MM.1S (cell line): ENCODE data around the gene CCNB1.

Experiments
- DNase-seq: peaks from one replicate; pipeline ENCODE4 v3.0.0-alpha.2; 2015
- H2AFZ ChIP-seq: fragments of 300-600 bp; sonication (generic); 2 replicates; pipeline ENCODE4 v1.6.0; 2016; ENCODE audit warnings: antibody characterized with exemption, low read length
- H3F3A ChIP-seq: fragments of 300-600 bp; sonication (generic); 2 replicates; pipeline ENCODE4 v1.6.1; 2016; ENCODE audit warnings: mild to moderate bottlenecking, antibody characterized with exemption, low read length, moderate library complexity, mixed read lengths; ENCODE audit not compliant: insufficient read depth
- H3K27ac ChIP-seq: fragments of 300-600 bp; sonication (generic); 2 replicates; pipeline ENCODE4 v1.5.1; 2016; ENCODE audit warnings: mild to moderate bottlenecking, low read length
- H3K27me3 ChIP-seq: fragments of 300-600 bp; sonication (generic); replicated peaks from 2 replicates; pipeline ENCODE4 v1.6.0; 2016; ENCODE audit warnings: low read length; ENCODE audit not compliant: insufficient read depth
- H3K36me3 ChIP-seq: fragments of 300-600 bp; sonication (generic); replicated peaks from 2 replicates; pipeline ENCODE4 v1.6.1; 2016; ENCODE audit warnings: mild to moderate bottlenecking, low read length, mixed read lengths; ENCODE audit not compliant: insufficient read depth
- H3K4me1 ChIP-seq: fragments of 300-600 bp; sonication (generic); 2 replicates; pipeline ENCODE4 v1.6.1; 2016; ENCODE audit warnings: low read length, mixed read lengths
- H3K4me2 ChIP-seq: fragments of 300-600 bp; sonication (generic); 2 replicates; pipeline ENCODE4 v1.6.0; 2016; ENCODE audit warnings: low read depth, low read length
- H3K4me3 ChIP-seq: fragments of 300-600 bp; sonication (generic); 2 replicates; pipeline ENCODE4 v1.5.1; 2016; ENCODE audit warnings: low read length, mixed read lengths
- H3K79me2 ChIP-seq: fragments of 300-600 bp; sonication (generic); 2 replicates; pipeline ENCODE4 v1.6.1; 2016; ENCODE audit warnings: mixed run types, low read length, mixed read lengths
- H3K9ac ChIP-seq: fragments of 300-600 bp; sonication (generic); 2 replicates; pipeline ENCODE4 v1.6.1; 2016; ENCODE audit warnings: low read length, mixed read lengths
- H3K9me2 ChIP-seq: fragments of 300-600 bp; sonication (generic); replicated peaks from 2 replicates; pipeline ENCODE4 v1.6.1; 2016; ENCODE audit warnings: mild to moderate bottlenecking, low read length, mixed read lengths; ENCODE audit not compliant: insufficient read depth
- H3K9me3 ChIP-seq: fragments of 300-600 bp; sonication (generic); replicated peaks from 2 replicates; pipeline ENCODE4 v1.6.1; 2016; ENCODE audit warnings: mild to moderate bottlenecking, low read length, mixed read lengths; ENCODE audit not compliant: insufficient read depth
- H4K20me1 ChIP-seq: fragments of 300-600 bp; sonication (generic); 2 replicates; pipeline ENCODE4 v1.6.1; 2016; ENCODE audit warnings: mild to moderate bottlenecking, low read length, moderate library complexity, mixed read lengths; ENCODE audit not compliant: insufficient read depth
- EZH2 ChIP-seq: fragments of 300-600 bp; sonication (generic); optimal IDR thresholded peaks from 2 replicates; pipeline ENCODE3; 2017; ENCODE audit warnings: low read depth, mild to moderate bottlenecking, antibody characterized with exemption, low read length, mixed read lengths
- EZH2phosphoT487 ChIP-seq: fragments of 300-600 bp; sonication (generic); IDR thresholded peaks from 2 replicates; pipeline ENCODE4 v1.6.1; 2018; ENCODE audit warnings: antibody characterized with exemption, low read length
- TF ChIP-seq, protein P1 (sequence below): fragments of 300-600 bp; sonication (generic); IDR thresholded peaks from 2 replicates; pipeline ENCODE4 v1.5.1; 2016; ENCODE audit warnings: antibody characterized with exemption, low read length, mixed read lengths

The CCNB1 gene

DNA sequence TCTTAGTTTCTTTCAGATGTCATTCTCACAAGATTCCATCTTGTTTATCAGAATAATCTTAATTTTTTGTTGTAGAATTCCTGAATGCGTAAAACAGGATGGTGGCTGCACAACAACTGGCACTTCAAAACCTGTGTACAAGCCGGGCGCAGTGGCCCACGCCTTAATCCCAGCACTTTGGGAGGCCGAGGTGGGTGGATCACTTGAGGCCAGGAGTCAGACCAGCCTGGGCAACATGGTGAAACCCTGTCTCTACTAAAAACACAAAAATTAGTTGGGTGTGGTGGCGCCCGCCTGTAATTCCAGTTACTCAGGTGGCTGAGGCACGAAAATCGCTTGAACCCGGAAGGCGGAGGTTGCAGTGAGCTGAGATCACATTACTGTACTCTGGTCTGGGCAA lies 10.5 kb upstream of the CCNB1 start:
- no peak for TF ChIP-seq EZH2phosphoT487
- no peak for TF ChIP-seq EZH2
- TF ChIP-seq, protein P1, sequence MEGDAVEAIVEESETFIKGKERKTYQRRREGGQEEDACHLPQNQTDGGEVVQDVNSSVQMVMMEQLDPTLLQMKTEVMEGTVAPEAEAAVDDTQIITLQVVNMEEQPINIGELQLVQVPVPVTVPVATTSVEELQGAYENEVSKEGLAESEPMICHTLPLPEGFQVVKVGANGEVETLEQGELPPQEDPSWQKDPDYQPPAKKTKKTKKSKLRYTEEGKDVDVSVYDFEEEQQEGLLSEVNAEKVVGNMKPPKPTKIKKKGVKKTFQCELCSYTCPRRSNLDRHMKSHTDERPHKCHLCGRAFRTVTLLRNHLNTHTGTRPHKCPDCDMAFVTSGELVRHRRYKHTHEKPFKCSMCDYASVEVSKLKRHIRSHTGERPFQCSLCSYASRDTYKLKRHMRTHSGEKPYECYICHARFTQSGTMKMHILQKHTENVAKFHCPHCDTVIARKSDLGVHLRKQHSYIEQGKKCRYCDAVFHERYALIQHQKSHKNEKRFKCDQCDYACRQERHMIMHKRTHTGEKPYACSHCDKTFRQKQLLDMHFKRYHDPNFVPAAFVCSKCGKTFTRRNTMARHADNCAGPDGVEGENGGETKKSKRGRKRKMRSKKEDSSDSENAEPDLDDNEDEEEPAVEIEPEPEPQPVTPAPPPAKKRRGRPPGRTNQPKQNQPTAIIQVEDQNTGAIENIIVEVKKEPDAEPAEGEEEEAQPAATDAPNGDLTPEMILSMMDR: no peak
- no peaks in the 10 kb centered on the region for H3K79me2 ChIP-seq
- H3K36me3 ChIP-seq: no peaks in the 10 kb centered on the region
- no peaks in the 10 kb centered on the region for H3F3A ChIP-seq
- H3K4me3 ChIP-seq: no peak overlapping the region
- H3K9ac ChIP-seq: no peak overlapping the region
- no peak overlapping the region for H2AFZ ChIP-seq
- H4K20me1 ChIP-seq: no peaks in the 10 kb centered on the region
- H3K27ac ChIP-seq: no peak overlapping the region
- no peak overlapping the region for H3K4me2 ChIP-seq
- DNase-seq: no peak
- H3K4me1 ChIP-seq: no peaks in the 10 kb centered on the region
- H3K9me3 ChIP-seq: no peaks in the 10 kb centered on the region
- H3K9me2 ChIP-seq: no peaks in the 10 kb centered on the region
- H3K27me3 ChIP-seq: no peaks in the 10 kb centered on the region

DNA sequence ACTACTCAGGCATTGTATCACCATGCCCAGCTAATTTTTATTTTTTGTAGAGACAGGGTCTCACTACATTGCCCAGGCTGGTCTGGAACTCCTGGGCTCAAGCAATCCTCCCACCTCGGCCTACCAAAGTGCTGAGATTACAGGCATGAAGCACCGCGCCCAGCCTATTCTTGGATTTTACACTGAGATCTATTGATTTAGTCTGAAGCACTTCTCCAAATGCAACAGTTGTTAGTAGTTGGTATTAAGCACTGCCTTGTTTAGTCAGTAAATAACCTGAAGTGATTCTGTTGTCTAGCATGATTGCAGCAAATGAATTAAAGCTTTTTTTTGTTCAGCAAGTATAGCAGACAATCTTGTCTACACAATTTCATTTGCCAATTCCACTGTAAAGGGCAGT lies 8.9 kb upstream of the CCNB1 start:
- DNase-seq: no peak
- H3K27ac ChIP-seq: no peak overlapping the region
- no peak overlapping the region for H2AFZ ChIP-seq
- no peaks in the 10 kb centered on the region for H3K36me3 ChIP-seq
- no peak overlapping the region for H3K4me3 ChIP-seq
- H3K79me2 ChIP-seq: no peaks in the 10 kb centered on the region
- TF ChIP-seq EZH2 (no peak), EZH2phosphoT487 (no peak)
- TF ChIP-seq, protein P1: no peak
- no peaks in the 10 kb centered on the region for H3K27me3 ChIP-seq
- H3F3A ChIP-seq: no peaks in the 10 kb centered on the region
- no peak overlapping the region for H3K9ac ChIP-seq
- no peak overlapping the region for H3K4me2 ChIP-seq
- no peaks in the 10 kb centered on the region for H4K20me1 ChIP-seq
- H3K9me2 ChIP-seq: no peaks in the 10 kb centered on the region
- no peaks in the 10 kb centered on the region for H3K4me1 ChIP-seq
- no peaks in the 10 kb centered on the region for H3K9me3 ChIP-seq

DNA sequence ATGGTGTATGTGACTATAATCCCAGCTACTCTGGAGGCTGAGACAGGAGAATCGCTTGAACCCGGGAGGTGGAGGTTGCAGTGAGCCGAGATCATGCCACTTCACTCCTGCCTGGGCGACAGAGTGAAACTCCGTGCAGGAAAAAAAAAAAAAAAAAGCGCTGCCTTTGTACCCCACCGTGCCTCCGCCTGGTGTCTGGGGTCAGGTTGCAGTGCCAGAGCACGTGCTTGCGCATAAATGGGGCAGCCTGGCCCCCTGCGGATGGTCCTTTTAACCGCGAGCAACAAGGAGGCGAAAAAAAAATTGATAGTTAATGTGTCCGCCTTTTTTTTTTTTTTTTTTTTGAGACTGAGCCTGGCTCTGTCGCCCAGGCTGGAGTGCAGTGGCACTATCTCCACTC lies 6.3 kb upstream of the CCNB1 start:
- no peak for TF ChIP-seq EZH2
- no peak for TF ChIP-seq EZH2phosphoT487
- TF ChIP-seq, protein P1: no peak
- Histone ChIP-seq H3K27me3 (no peaks in the 10 kb centered on the region), H3K27ac (no peak overlapping the region), H3K9me3 (no peaks in the 10 kb centered on the region), H2AFZ (no peak overlapping the region), H3F3A (no peaks in the 10 kb centered on the region), H3K4me2 (no peak overlapping the region), H3K4me3 (no peak overlapping the region), H3K9ac (no peak overlapping the region), H3K9me2 (no peaks in the 10 kb centered on the region), H3K79me2 (no peaks in the 10 kb centered on the region), H3K4me1 (no peaks in the 10 kb centered on the region), H3K36me3 (no peaks in the 10 kb centered on the region), H4K20me1 (no peaks in the 10 kb centered on the region)
- no peak for DNase-seq
